Activated CD4-positive, alpha-beta T cell treated with anti-CD3 and anti-CD28 coated beads for 48 hours (primary cell): ENCODE results near the gene CASKIN2.
"Not testable (repeated sequence)": the region's sequence is repeated elsewhere in the genome, so short reads cannot be mapped to it uniquely, and the experiment has no call there.

Source experiments
- DNase-seq: peaks from one replicate; pipeline ENCODE4 v3.0.0-alpha.2; 2020

CASKIN2 gene

DNA sequence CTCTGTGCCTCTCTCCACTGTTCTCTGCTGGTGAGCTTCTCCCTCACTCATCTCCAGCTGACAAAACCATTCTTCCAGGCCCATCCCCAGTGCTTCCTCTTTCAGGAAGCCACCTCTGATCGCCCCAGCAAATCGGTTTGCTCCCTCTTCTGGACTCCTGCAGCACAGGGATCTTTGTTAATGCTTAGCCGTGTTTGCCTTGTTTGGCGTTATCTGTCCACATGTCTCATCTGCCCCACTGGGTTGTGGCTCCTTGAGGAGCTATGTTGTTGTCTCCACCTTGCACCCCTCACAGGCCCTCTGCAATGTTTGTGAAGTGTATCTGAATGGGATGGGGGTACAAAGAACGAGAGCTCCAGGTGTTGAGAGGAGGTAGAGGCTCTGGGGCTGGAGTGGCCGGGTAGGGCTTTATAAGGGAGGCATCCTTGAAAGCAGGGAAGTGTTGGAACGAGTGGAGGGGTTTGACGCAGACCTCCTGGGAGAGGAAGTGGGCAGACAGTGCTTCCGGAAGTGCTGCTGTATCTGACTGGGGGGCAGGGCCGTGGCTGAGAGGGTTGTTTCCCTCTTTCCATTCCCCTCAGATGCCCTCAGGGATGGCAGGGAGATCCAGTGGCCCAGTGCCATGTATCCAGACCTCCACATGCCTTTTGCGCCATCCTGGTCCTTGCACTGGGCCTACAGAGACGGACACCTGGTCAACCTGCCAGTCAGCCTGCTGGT, 27.8 kb downstream of the CASKIN2 start:
- peak; percentile 46 for DNase-seq

DNA sequence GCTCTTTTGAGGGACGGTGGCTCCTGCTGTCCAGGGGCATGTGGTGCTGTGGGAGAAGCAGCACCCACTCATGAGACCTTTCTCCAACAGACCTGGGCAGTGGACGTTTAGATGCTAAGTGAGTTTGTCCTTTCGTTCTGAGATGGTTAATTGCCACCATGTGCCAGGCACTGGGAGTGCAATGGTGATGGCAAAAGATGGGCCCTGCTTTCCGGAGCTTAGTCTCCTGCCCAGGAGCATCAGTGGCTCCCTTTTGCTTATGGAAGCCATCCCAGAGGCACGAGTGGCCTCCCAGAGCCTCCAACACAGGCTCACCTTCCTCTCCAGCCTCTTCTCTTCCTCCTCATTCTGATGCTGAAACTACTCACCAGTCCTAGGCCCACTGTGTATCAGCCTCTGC, 28.4 kb downstream of the CASKIN2 start:
- DNase-seq: no peak

DNA sequence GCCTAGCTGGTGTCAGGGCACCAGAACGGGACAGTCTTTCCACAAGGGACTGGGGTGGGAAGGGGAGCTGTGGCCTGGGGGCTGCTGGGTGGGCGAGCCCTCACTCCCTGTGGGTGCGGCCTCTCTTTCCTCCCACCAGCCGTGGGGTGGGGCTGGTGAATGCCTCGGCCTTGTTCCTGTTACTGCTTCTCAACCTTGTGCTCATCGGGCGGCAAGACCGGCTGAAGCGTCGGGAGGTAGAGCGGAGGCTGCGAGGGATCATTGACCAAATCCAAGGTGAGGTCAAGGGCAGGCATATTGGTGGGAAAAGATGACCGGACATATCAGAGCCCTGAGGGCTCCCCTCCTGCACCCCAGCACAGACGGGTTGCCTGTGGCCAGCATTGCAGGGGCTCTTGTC, 29.2 kb downstream of the CASKIN2 start:
- no peak for DNase-seq

GRCh38 chr17:75485688-75486087, 29.6 kb downstream of the CASKIN2 start:
- DNase-seq: no peak

- no peak for DNase-seq
Measured at GRCh38 chr17:75482098-75482942, 33.0 kb downstream of the CASKIN2 start.

- DNase-seq: no peak
Measured at GRCh38 chr17:75481194-75482068, 33.9 kb downstream of the CASKIN2 start.

GRCh38 chr17:75480281-75480680, 35.1 kb downstream of the CASKIN2 start:
- DNase-seq: no peak

GRCh38 chr17:75478508-75478907, 36.8 kb downstream of the CASKIN2 start:
- no peak for DNase-seq

- not testable (repeated sequence) for DNase-seq
Measured at GRCh38 chr17:75477490-75477862, 37.9 kb downstream of the CASKIN2 start.

- no peak for DNase-seq
Measured at GRCh38 chr17:75476752-75477489, 38.4 kb downstream of the CASKIN2 start.

DNA sequence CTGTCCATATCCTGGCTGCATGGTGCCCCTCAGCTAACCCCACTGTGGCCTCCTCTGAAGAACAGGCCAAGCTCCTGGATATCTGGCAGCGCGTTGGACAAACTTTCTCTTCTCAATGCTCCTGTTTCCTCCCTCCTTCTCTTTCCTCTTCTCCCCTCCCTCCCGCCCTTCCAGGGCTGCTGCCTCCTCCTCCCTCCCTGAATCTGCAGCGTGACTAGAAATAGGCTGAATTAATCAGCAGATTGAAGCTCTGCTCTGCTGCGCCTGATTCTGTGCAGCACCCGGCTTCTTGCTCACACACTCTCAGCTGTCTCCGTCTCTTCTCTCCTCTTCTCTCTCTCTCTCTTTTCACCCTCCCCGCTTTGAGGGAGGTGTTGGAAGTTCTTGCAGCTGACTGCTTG, 39.1 kb downstream of the CASKIN2 start:
- DNase-seq: no peak

DNA sequence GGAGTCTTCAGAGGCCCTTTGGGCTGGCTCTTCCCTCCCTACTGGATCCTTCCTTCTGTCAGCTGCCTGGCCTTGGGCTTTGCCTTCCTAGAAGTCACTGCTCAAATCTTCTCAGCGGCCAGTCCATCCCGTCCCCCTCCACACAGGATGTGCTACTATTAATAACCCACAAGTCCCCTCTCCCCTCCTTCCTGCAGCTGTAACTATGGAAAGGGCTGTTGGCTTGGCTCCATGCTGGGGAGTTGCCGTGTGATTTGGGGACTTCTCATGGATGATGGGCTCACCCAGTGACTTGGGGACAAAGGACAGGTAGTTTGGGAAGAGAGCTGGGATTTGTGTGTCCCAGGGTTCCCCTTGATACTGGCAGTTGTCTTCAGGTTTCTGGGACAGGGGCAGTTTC, 39.5 kb downstream of the CASKIN2 start:
- no peak for DNase-seq

GRCh38 chr17:75475144-75475835, 40.0 kb downstream of the CASKIN2 start:
- DNase-seq: no peak

DNA sequence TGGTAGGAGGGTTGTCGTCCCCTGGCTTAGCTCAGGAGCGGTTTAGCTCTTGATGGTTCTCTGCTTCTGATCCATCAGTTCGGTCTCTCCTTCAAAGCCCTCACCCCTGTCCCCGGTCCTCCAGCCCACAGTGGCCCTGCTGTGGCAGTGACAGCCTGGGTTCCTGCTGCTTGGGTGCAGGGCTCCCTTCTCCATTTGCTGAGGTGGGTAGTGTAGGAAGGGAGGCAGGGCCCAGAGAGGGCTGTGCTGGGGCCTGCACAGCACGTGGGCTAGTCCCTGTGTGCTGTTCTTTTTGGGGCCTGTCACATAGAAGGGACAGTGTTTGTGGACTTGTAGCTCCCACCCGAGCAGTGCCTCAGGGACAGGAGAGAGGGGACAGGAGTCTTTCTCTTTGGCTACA, 40.6 kb downstream of the CASKIN2 start:
- DNase-seq: no peak

DNA sequence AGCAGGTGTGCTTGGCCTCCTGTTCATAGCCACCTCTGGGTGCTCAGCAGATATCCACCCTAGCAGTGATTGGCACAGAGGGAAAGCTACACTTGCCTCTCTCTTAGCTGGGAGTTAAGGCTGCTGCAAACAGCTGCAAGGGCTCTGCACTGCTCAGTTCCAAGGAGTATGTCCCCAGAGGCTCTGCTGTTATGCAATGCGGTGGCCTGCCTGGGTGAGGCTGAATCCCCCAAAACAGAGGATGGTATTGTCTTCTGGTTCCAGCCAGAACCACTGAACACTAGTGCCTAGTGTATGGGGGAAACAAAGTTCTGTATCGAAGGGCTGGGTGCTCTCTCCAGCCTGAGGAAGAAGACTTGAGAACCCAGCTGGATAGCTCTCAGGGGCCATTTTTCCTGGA, 42.1 kb downstream of the CASKIN2 start:
- DNase-seq: no peak

DNA sequence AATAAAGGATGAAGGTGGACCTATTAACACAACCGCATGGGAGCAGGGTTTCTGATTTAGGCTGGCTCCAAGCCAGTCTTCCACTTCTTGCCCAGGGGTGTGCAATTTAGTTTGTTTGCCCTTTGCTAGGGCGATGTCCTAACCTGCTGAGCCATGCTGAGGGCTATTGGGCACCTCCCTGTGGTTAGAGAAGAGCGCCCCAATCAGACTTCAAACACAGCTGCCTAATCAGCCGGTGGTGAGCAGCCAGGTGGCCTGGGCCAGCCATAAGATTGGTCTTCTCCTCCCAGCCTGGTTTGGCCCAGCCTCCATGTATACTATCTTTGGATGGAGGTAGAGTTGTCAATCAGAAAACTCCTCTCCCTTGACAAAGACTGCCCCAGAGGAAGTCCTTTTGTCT, 43.2 kb downstream of the CASKIN2 start:
- no peak for DNase-seq

- DNase-seq: no peak
Measured at GRCh38 chr17:75471207-75471606, 44.1 kb downstream of the CASKIN2 start.

DNA sequence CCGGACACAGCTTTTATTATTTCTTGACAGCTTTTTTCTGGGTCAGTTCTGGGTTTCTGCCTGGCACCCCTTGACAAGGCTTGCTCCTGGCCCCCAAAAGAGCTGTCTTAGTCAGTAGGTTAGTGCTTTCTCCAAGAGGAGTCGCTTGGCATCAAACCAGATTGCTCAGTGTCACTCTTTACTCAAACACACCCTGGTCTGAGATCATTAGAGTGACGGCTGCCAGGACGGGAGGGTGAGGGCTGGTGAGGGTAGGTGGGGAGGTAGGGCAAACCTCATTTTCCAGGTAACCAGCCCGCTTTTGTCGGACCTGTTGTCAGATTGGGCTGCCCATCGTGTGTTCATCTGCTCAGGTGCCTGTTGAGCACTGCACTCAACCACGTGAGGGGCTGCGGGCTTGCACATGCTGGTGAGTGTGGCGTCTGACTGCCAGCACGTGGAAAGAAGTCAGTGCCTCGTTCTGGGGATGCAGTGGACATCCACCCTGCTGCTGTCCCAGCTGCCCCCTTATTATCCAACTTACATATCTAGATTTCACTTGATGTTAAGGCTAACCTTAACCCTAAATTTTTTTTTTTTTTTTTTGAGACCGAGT, 46.5 kb downstream of the CASKIN2 start:
- DNase-seq: no peak

- no peak for DNase-seq
Measured at GRCh38 chr17:75468291-75468754, 47.0 kb downstream of the CASKIN2 start.

- DNase-seq: no peak
Measured at GRCh38 chr17:75465039-75465438, 50.3 kb downstream of the CASKIN2 start.

- no peak for DNase-seq
Measured at GRCh38 chr17:75463603-75464002, 51.7 kb downstream of the CASKIN2 start.

GRCh38 chr17:75460295-75460694, 55.0 kb downstream of the CASKIN2 start:
- DNase-seq: no peak
